Measurements from ENCODE around the gene LCORL.

The LCORL gene

GRCh38 chr4:17945303-17945702 is 76.3 kb downstream of the LCORL start:
- TF ChIP-seq POLR2AphosphoS5 (IDR thresholded peaks at IDR 0.05; ENCODE audit: low read depth) (no peak), SPI1 (IDR thresholded peaks at IDR 0.05; ENCODE audit: borderline replicate concordance, low read depth) (no peak), REST (IDR thresholded peaks at IDR 0.05; ENCODE audit: insufficient replicate concordance, low read depth) (no peak), GABPA (IDR thresholded peaks at IDR 0.05; ENCODE audit: low read depth) (no peak), CTCF (IDR thresholded peaks at IDR 0.05; ENCODE audit: insufficient read depth, low read length) (no peak)
- no peak for DNase-seq (ENCODE audit: low read depth in 1 of 2, low spot score in 1 of 2)
- Histone ChIP-seq H3K27ac (replicated peaks) (no peak overlapping the region), H3K4me3 (replicated peaks; ENCODE audit: insufficient read depth, low read length) (no peak overlapping the region), H3K27me3 (ENCODE audit: insufficient read depth, poor library complexity, severe bottlenecking) (no peaks in the 10 kb centered on the region)

- Histone ChIP-seq H3K27me3 (ENCODE audit: insufficient read depth, poor library complexity, severe bottlenecking) (no peaks in the 10 kb centered on the region), H3K27ac (replicated peaks) (no peak overlapping the region), H3K4me3 (replicated peaks; ENCODE audit: insufficient read depth, low read length) (no peak overlapping the region)
- DNase-seq (ENCODE audit: low read depth in 1 of 2, low spot score in 1 of 2), result no peak
- TF ChIP-seq GABPA (IDR thresholded peaks at IDR 0.05; ENCODE audit: low read depth) (no peak), CTCF (IDR thresholded peaks at IDR 0.05; ENCODE audit: insufficient read depth, low read length) (no peak)
These were observed 79.8 kb downstream of the LCORL start for GRCh38 chr4:17941731-17942130.

- H3K27me3 ChIP-seq (ENCODE audit: insufficient read depth, poor library complexity, severe bottlenecking), result no peaks in the 10 kb centered on the region
- no peak overlapping the region for H3K27ac ChIP-seq (replicated peaks)
- TF ChIP-seq GABPA (IDR thresholded peaks at IDR 0.05; ENCODE audit: low read depth), result no peak
- TF ChIP-seq SPI1 (IDR thresholded peaks at IDR 0.05; ENCODE audit: borderline replicate concordance, low read depth), result no peak
- TF ChIP-seq REST (IDR thresholded peaks at IDR 0.05; ENCODE audit: insufficient replicate concordance, low read depth), result no peak
- TF ChIP-seq CTCF (IDR thresholded peaks at IDR 0.05; ENCODE audit: insufficient read depth, low read length), result no peak
- no peak for TF ChIP-seq POLR2AphosphoS5 (IDR thresholded peaks at IDR 0.05; ENCODE audit: low read depth)
- no peak for DNase-seq (ENCODE audit: low read depth in 1 of 2, low spot score in 1 of 2)
- no peak overlapping the region for H3K4me3 ChIP-seq (replicated peaks; ENCODE audit: insufficient read depth, low read length)
These were observed 82.5 kb downstream of the LCORL start for GRCh38 chr4:17939054-17939453.

- no peak for DNase-seq (ENCODE audit: low read depth in 1 of 2, low spot score in 1 of 2)
- Histone ChIP-seq H3K27me3 (ENCODE audit: insufficient read depth, poor library complexity, severe bottlenecking) (no peaks in the 10 kb centered on the region), H3K4me3 (replicated peaks; ENCODE audit: insufficient read depth, low read length) (no peak overlapping the region), H3K27ac (replicated peaks) (no peak overlapping the region)
- TF ChIP-seq REST (IDR thresholded peaks at IDR 0.05; ENCODE audit: insufficient replicate concordance, low read depth), result no peak
- TF ChIP-seq GABPA (IDR thresholded peaks at IDR 0.05; ENCODE audit: low read depth), result no peak
- no peak for TF ChIP-seq POLR2AphosphoS5 (IDR thresholded peaks at IDR 0.05; ENCODE audit: low read depth)
- no peak for TF ChIP-seq SPI1 (IDR thresholded peaks at IDR 0.05; ENCODE audit: borderline replicate concordance, low read depth)
These were observed 87.3 kb downstream of the LCORL start for GRCh38 chr4:17934286-17934685.
